HG02852 (cell line): Measurements from ENCODE around the gene USP13.

Experiments
- ATAC-seq: cut with Tn5 transposase; IDR thresholded peaks from one replicate; pipeline ENCODE4 v1.9.1; 2021; ENCODE audit warnings: mild to moderate bottlenecking, moderate library complexity; ENCODE audit not compliant: unreplicated experiment

Gene USP13

GRCh38 chr3:179731544-179731943 lies 78.7 kb downstream of the USP13 start:
- no peak for ATAC-seq

DNA sequence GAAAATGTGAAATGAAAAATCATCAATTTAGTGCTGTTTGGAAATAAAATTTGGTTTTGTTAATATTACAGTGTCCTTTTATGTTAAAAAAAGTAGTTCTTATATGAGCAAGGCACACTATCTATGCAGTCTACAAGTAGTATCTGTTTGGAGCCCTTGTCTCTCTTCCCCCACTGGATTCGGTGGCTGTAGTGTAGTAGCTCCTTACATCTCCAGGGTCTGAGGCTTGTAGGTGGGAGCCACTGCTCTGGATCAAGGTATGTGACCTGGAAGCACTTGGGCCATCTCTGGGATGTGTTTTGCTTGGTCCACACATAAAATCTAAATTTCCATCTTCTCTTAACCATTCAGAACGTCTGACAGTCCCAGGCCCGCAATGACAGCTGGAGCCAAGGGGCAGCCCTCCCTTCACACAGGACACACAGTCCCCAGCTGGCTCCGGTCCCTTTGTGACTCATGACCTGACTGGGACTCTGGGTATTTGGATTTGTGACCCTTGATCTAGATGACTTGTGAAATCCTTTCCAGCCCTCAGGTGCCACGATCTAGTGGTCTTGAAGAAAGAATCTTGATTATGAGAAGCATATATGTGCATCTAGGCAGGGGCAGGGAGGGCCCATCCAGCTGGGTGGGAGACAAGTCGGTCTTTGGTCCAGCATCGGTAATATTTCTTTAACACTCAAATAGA lies 80.0 kb downstream of the USP13 start:
- no peak for ATAC-seq

DNA sequence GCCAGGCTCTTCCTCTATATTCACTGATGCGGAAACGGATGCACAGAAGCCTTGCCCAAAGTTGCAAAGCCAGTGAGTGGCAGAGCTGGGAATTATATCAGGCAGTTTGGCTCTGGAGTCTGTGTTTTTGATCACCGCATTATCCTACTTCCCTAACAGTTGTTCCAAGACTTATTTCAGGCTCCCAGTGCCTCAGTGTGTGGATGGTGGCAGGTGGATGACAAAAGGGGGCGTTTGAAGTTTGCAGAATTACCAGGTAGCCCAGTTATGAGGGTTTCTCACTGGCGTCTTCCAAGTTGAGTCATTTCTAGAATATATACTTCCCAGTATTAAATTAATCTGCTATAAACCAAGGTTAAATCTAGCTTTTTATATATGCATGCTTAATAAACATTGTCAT lies 81.0 kb downstream of the USP13 start:
- ATAC-seq: no peak

DNA sequence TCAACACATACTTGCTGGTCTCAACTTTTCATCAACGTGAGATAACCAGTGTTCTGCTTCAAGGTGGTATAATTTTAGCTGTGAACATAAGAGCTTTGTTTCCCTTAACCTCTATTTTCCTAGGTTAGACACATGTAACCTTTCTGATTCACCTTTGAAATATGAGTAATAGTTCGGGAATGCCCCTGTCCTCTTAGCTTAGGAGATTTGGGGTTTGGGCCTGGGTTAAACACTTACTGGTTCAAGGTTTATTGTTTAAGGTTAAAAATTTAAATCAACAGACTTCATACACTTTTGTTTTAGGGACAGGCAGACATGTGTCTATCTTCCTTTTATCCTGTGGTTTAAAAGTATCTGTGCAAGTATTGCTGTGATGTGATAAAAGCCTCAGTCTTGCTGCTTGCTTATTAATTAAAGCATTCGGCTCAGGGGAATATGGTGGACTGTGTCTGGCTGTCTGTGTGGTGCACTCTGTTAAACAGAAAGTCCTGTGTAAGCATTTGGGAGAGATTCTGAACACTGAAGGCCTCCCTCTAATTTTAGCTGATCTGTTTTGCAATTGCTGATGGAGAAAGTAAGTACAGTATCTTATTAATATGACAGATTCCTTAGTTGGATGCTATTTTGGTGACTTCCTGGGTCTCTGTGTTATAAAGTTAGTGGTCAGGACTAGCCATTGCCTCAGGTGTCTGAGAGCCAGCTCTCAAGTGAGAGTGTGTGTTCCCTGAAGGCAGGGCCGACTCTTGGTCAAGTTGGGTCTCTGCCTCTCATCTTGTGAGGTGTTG lies 81.8 kb downstream of the USP13 start:
- ATAC-seq: no peak

DNA sequence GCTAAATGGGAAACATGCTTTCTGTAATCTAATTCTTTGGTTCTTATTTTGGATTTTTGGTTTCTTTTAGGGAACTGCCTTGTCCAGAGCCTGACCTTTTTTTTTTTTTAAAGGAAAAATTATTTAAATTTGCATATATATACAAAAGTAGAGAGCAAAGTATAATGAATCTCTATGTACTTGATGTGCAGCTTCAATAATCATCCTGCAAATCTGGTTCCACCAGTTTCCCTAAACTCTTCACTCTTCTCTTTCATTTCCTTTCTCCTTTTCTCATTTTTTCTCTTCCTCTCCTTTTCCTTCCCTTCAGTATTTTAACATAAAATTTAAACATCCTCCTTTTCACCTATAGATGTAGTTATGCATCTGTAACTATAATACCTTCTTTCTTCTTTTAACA lies 82.5 kb downstream of the USP13 start:
- no peak for ATAC-seq

DNA sequence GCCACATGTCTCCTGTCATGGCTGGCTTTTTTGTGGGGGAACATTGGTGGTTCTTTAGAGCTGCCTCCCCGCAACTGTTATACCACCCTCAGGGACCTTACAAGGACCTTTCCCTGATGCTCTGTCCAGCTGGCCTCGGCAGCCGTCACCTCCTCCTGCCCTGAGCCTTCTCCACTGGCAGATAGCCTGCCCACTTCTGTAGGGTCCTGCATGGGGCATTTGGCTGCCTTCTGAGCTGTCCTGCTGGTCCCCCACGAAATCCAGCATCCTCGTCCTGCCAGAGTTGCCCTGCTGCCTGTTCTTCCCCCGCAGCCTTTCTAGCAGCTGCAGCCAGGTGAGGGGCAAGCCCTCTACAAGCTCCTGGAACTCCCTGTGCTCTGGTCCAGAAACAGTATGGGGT lies 86.2 kb downstream of the USP13 start:
- no peak for ATAC-seq

DNA sequence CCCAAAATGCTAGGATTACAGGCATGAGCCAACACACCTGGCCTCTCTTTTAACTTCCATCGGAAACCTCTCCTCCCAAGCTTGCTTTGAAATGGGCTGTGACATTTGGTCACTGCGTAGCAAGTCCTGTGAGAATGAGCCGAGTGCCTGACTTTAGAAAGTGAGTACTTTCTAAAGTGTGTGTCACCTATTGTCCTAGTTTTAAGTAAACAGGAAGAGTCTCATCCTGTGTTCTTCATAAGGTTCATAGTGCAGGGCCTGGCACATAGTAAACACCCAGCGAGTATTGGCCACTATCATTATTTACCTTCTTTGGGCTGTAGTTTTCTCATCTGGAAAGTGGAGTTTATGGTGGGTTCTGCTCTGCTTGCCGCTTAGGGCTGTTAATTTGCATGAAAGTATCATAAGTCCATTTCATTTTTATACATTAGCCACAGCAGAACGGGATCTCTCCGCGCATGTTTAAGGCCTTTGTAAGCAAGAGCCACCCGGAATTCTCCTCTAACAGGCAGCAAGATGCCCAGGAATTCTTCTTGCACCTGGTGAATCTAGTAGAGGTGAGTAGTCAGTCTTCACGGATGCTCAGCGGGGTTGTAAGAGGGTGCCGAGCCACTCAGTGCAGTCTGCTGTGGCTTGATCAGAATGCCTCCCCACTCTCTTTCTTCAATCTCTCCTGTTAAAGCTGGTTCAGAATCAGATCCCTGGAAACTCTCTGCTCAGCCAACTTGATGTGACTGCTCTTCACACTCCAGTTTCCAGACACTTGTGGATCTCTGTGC lies 87.2 kb downstream of the USP13 start:
- ATAC-seq: no peak

- ATAC-seq: no peak
Observed at GRCh38 chr3:179743913-179744312, 91.1 kb downstream of the USP13 start.

DNA sequence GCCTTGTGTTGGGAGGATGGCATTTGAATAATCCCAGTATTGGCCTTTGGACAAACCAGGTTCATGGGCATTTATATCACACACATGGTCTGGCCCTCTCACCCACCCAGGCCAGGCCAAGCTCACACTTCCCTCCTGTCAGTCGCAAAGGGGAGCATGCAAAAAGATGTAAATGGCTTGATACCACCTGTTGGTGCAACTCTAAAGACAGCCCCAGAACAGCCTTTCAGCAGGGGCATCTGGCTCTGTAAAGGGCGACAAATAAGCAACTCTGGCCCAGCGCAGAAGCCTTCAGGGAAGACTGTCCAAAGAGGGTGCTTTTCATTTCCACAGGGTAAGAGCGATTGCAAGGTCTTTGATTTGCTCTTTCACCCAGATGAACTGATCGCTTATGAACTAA lies 91.8 kb downstream of the USP13 start:
- ATAC-seq: no peak

- no peak for ATAC-seq
Observed at GRCh38 chr3:179745079-179745478, 92.2 kb downstream of the USP13 start.

- no peak for ATAC-seq
Observed at GRCh38 chr3:179745716-179746115, 92.9 kb downstream of the USP13 start.

DNA sequence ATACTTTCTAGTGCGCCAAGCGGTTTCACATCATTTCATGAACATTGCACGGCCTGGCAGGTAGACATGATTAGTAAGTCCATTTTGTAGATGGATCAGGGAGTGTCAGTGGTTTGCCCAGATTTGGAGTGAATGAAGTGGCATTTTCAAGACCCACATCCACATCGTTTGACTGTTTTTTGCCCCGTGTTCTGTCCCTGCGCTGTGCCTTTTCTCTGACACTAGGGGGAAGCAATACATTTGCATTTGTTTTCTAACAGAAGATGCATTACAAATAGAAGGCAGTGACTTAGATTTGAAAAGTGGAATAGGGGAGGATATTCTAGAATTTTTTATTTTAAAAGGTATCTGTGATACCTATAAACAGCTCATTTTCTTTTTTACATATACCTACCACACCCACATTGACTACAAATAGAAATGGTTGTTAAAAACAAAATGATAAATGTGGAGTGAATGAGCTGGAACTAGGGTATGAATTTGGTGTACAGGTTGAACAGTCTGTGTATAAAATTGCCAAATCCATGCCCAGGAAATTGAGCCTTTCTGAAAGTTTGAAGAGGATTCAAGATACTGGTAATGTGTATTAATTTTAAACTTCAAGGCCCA lies 98.0 kb downstream of the USP13 start:
- ATAC-seq: peak; percentile 55

- ATAC-seq: no peak
Observed at GRCh38 chr3:179760944-179761343, 108.1 kb downstream of the USP13 start.

DNA sequence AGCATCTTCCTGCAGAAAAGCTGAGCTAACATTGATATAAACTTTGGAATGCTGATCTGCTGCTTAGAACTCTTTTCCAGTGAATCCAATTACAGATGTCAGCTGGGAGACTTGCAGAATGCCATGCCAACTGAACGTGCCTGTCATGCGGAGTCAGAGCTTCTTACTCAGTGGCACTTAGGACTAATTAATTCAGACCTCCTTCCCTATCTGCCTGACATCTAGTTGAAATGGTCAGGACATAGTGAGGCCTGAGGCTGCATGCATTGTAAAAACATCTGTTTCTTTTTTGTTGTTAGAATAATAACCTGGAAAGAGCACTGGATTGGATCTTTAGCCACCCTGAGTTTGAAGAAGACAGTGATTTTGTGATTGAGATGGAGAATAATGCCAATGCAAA lies 112.6 kb downstream of the USP13 start:
- no peak for ATAC-seq

- no peak for ATAC-seq
Observed at GRCh38 chr3:179766416-179767133, 113.7 kb downstream of the USP13 start.

GRCh38 chr3:179768080-179768479 lies 115.2 kb downstream of the USP13 start:
- no peak for ATAC-seq

DNA sequence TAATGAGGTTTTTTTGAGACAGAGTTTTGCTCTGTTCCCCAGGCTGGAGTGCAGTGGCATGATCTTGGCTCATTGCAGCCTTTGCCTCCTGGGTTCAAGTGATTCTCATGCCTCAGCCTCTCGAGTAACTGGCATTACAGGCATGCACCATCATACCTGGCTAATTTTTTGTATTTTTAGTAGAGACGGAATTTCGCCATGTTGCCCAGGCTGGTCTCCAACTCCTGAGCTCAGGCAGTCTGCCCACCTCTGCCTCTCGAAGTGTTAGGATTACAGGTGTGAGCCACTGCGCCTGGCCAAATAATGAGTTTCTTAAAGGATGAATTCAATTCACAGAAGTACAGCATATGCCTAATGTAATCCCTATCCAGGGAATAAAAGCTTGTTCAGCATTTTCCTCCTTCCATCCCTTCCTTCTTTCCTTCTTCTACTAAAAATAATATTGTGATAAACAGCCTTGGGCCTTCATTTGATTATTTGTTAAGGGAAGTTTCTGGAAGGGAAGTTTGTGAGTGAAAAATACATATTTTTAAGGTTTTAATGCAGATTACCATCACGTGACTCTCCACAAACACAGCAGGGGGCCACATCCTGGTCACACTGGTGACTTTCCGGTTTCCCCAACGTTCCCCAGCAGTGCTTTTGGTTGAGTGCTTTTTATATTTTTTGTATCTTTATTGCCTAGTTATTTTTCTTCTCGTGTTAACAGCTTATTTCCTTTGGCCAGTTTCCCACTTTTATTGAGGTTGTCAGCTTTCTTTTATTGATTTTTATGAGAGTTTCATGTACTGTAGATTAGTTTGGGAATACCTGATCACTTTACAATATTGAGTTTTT lies 116.8 kb downstream of the USP13 start:
- ATAC-seq: no peak

DNA sequence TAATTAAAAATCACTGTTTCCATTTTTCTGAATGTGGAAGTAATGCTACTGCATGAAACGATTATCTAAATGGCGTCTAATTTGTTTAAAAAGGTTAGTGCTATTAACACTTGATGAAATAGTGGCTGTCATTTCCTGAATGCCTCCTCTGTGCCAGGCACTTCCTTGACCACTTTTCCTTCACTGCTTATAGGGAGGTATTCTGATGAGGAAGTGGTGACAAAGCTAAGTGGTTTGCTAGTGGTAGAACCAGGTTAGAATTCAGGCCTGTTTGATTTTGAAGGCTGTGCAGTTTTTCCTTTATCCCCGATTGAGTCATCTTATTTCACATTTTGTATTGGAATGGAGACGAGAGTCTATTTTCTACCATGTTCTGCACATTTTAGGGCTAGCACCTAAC lies 119.0 kb downstream of the USP13 start:
- ATAC-seq: no peak

GRCh38 chr3:179772297-179772696 lies 119.5 kb downstream of the USP13 start:
- ATAC-seq: no peak
